Lung (tissue), 12 donors: ENCODE data around the gene KLHL29. TPM values are rescaled to one million over a fixed set of nuclear protein-coding genes. Genes with fewer than 3 reads are reported as not detected.
A peak's percentile ranks its signal among the peaks of the same experiment; 100 is the strongest.

Source experiments
- ATAC-seq: fragments of 200-7000 bp; cut with Tn5 transposase; one replicate; pipeline ENCODE4 v1.9.1; 2020; ENCODE audit warnings: moderate number of reproducible peaks; ENCODE audit not compliant: insufficient read depth, low FRiP score
- DNase-seq, 3 donors: peaks; one replicate each; pipeline ENCODE4 v3.0.0-alpha.2; 2013 to 2017
- H3K27ac ChIP-seq, 2 donors: one replicate each; pipeline ENCODE4 v1.5.1; 2013; ENCODE audit warnings: mild to moderate bottlenecking in 2 of 2, moderate library complexity in 2 of 2, control low read depth in 1 of 2, inconsistent platforms in 1 of 2, low read depth in 1 of 2, low read length in 1 of 2
- H3K27me3 ChIP-seq, 3 donors: one replicate each; pipeline ENCODE4 v1.5.1; 2013; ENCODE audit warnings: low read length in 2 of 3; ENCODE audit not compliant: control insufficient read depth in 3 of 3, insufficient read depth in 3 of 3
- H3K36me3 ChIP-seq, 4 donors: one replicate each; pipeline ENCODE4 v1.5.1; 2013; ENCODE audit warnings: low read length in 4 of 4, mild to moderate bottlenecking in 1 of 4, moderate library complexity in 1 of 4; ENCODE audit not compliant: control insufficient read depth in 4 of 4, insufficient read depth in 4 of 4
- H3K4me1 ChIP-seq, 5 donors: one replicate each; pipeline ENCODE4 v1.5.1; 2013; ENCODE audit warnings: low read length in 5 of 5, mild to moderate bottlenecking in 2 of 5, moderate library complexity in 1 of 5; ENCODE audit not compliant: control insufficient read depth in 5 of 5, insufficient read depth in 5 of 5
- H3K4me3 ChIP-seq: one replicate; pipeline ENCODE4 v1.5.1; 2013; ENCODE audit warnings: mild to moderate bottlenecking, control low read depth, moderate library complexity
- H3K9ac ChIP-seq, 2 donors: one replicate each; pipeline ENCODE4 v1.5.1; 2013; ENCODE audit warnings: low read length in 2 of 2, control low read depth in 1 of 2; ENCODE audit not compliant: insufficient read depth in 1 of 2
- H3K9me3 ChIP-seq, 4 donors: one replicate each; pipeline ENCODE4 v1.5.1; 2013; ENCODE audit warnings: low read length in 3 of 4, mild to moderate bottlenecking in 1 of 4, moderate library complexity in 1 of 4; ENCODE audit not compliant: control insufficient read depth in 4 of 4, insufficient read depth in 3 of 4
- WGBS, 2 donors: extraction: QIAGEN DNeasy Blood & Tissue Kit; methylation state at CpG; one replicate each; pipeline ENCODE4 v1.1.7; 2013; 5-methylcytosine and 5-hydroxymethylcytosine counted together
- polyA plus RNA-seq, 2 donors: library from polyadenylated mRNA; stranded (reverse); fragments of 200-250 nt; gene quantifications; one replicate each; pipeline ENCODE4 v1.2.1, GENCODE V29; 2013
- total RNA-seq, 2 donors: library from RNA; depleted of rRNA in 1 of 2; stranded (reverse); fragments of >200 nt in 1 of 2; gene quantifications; one replicate each; pipeline ENCODE4 v1.2.1, GENCODE V29; 2014 to 2021
- TF ChIP-seq, protein P1 (sequence below): IDR thresholded peaks from 2 replicates; pipeline ENCODE4 v1.5.1; 2012; ENCODE audit warnings: mild to moderate bottlenecking; ENCODE audit errors: control extremely low read depth, extremely low read depth
- donor health status: control.
- donor health status: control.
- donor health status: Bipolar disorder and iron deficiency.
- donor health status: healthy.
- donor health status: DM: yes; HTN: yes; CAD: no.

KLHL29 gene
- total and polyA plus RNA-seq, 4 donors, result 2.7 to 16.2 (median 3.5) TPM

DNA sequence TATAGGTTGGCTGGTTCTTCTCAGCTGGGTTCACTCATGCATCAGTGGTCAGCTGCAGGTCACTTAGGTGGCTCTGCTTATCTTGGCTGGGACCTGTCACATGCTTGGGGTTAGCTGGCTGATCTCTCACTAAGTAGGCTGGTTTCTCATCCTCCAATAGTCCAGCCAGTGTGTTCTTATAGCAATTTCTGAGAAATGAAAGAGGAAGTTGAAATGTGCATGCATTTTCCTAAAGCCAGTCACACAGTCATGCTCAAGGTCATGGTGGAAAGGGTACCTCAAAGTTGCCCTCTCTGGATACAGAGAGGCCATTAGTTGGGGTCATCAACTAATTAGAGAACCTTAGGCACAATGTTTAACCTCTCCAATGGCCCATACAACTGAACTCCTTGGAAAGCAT is 64.4 kb downstream of the KLHL29 start:
- ATAC-seq (peak; percentile 27), DNase-seq (no peak)
- no peak overlapping the region for H3K4me3 ChIP-seq
- H3K36me3 ChIP-seq, result no peaks in the 10 kb centered on the region
- TF ChIP-seq, protein P1, sequence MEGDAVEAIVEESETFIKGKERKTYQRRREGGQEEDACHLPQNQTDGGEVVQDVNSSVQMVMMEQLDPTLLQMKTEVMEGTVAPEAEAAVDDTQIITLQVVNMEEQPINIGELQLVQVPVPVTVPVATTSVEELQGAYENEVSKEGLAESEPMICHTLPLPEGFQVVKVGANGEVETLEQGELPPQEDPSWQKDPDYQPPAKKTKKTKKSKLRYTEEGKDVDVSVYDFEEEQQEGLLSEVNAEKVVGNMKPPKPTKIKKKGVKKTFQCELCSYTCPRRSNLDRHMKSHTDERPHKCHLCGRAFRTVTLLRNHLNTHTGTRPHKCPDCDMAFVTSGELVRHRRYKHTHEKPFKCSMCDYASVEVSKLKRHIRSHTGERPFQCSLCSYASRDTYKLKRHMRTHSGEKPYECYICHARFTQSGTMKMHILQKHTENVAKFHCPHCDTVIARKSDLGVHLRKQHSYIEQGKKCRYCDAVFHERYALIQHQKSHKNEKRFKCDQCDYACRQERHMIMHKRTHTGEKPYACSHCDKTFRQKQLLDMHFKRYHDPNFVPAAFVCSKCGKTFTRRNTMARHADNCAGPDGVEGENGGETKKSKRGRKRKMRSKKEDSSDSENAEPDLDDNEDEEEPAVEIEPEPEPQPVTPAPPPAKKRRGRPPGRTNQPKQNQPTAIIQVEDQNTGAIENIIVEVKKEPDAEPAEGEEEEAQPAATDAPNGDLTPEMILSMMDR, result no peak
- no peak overlapping the region for H3K27ac ChIP-seq
- no peaks in the 10 kb centered on the region for H3K27me3 ChIP-seq
- peaks cover 0 to 18% (median 6%) of the 10 kb centered on the region in 5 donors for H3K4me1 ChIP-seq
- H3K9me3 ChIP-seq, result peaks cover 0 to 2% (median 0%) of the 10 kb centered on the region in 4 donors
- no peak overlapping the region for H3K9ac ChIP-seq

DNA sequence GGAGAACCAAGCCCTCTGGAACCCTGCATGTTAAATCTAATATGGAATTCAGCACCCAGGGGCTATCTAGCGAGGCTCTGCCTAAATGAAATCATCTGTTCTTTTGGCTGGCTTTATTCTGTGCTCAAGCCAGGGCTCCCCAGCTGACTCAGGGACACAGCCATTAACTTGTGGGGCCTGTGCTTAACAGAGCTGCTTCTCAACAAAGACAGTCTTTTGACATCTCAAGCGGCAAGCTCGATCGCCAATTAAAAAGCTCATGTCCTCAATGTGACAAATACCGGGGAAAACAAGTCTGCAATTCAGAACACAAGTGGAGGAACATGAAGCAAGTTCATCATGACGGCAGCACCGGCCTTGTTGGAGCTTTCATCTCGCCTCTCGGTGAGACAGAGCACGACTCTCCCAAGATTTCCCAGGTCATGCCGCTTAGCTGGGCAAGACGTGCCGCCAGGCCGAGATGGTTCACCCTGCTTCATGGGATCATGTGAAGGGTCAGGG is 64.9 kb downstream of the KLHL29 start:
- no peaks in the 10 kb centered on the region for H3K36me3 ChIP-seq
- no peak for ATAC-seq
- peaks cover 0 to 2% (median 0%) of the 10 kb centered on the region in 4 donors for H3K9me3 ChIP-seq
- H3K4me3 ChIP-seq, result no peak overlapping the region
- WGBS, 2 donors, result 89 to 96% methylated on average over 14 of the region's 14 CpGs
- H3K27ac ChIP-seq, result no peak overlapping the region
- TF ChIP-seq, protein P1, result no peak
- no peak overlapping the region for H3K9ac ChIP-seq
- peak; percentile 29 to 83 (median 73) for DNase-seq
- peaks cover 0 to 18% (median 6%) of the 10 kb centered on the region in 5 donors for H3K4me1 ChIP-seq
- H3K27me3 ChIP-seq, result no peaks in the 10 kb centered on the region

DNA sequence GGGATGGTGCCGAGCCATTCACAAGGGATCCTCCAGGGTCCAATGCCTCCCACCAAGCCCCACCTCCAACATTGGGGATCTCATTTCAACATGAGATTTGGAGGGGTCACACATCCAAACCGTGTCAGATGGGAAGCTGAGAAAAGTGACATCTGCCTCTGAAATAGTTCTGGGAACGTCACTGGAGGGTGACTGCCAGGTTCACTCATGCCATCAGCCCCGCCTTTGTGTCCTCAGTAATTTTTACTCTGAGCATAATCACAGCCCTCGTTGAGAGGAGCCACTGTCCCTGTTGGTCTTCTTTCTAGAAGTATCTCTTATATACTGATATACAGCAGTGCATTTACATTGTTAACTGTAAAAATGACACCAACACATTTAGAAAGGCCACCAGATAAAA is 67.4 kb downstream of the KLHL29 start:
- TF ChIP-seq, protein P1, result no peak
- H3K36me3 ChIP-seq, result no peaks in the 10 kb centered on the region
- DNase-seq (no peak), ATAC-seq (no peak)
- peaks cover 0 to 18% (median 6%) of the 10 kb centered on the region in 5 donors for H3K4me1 ChIP-seq
- H3K27ac ChIP-seq, result no peak overlapping the region
- H3K27me3 ChIP-seq, result no peaks in the 10 kb centered on the region
- H3K4me3 ChIP-seq, result no peak overlapping the region
- H3K9me3 ChIP-seq, result no peaks in the 10 kb centered on the region
- 64 to 71% methylated on average over 5 of the region's 5 CpGs for WGBS, 2 donors
- H3K9ac ChIP-seq, result no peak overlapping the region
